ENCODE data around the gene EFEMP1. TPM values are rescaled to one million over a fixed set of nuclear protein-coding genes. Genes with fewer than 3 reads are reported as not detected.

The EFEMP1 gene
- total RNA-seq, 1 donor from 2014 or later = 2.3 TPM

Other genes with a start within 250 kb of the EFEMP1 start
- 24.9 TPM for gene PNPT1, start 229.9 kb downstream of the EFEMP1 start, total RNA-seq (ENCODE audit: unreplicated experiment)

All from endothelial cell (in vitro differentiated cells).